Keratinocyte (primary cell): ENCODE results near the gene ACSL3. TPM values are rescaled to one million over a fixed set of nuclear protein-coding genes. Genes with fewer than 3 reads are reported as not detected.
"Not testable (repeated sequence)": the region's sequence is repeated elsewhere in the genome, so short reads cannot be mapped to it uniquely, and the experiment has no call there.

Source experiments
- DNase-seq: peaks from one replicate; pipeline ENCODE4 v3.0.0-alpha.2; 2011; ENCODE audit warnings: low read depth, missing footprints, low spot score
- FAIRE-seq: peaks from 2 replicates; lab custom pipeline; 2011; peaks lifted over from hg19 to GRCh38; lab: Jason Lieb, UNC
- H2AFZ ChIP-seq: 2 replicates; pipeline ENCODE4 v1.6.0; 2012; ENCODE audit warnings: low read length, control low read depth, inconsistent platforms; ENCODE audit not compliant: control insufficient read depth
- H3K27ac ChIP-seq: 2 replicates; pipeline ENCODE4 v1.5.1; 2011; ENCODE audit warnings: low read length; ENCODE audit not compliant: control insufficient read depth, insufficient read depth
- H3K27me3 ChIP-seq: 3 replicates; pipeline ENCODE4 v1.6.0; 2011; ENCODE audit warnings: low read length; ENCODE audit not compliant: control insufficient read depth, insufficient read depth; ENCODE audit errors: extremely low read depth
- H3K36me3 ChIP-seq, 2 experiments: 2 replicates in 1 of 2; 3 replicates in 1 of 2; pipeline ENCODE4 v1.5.1; 2011; ENCODE audit warnings: low read length in 2 of 2, mild to moderate bottlenecking in 1 of 2; ENCODE audit not compliant: control insufficient read depth in 2 of 2, insufficient read depth in 2 of 2; ENCODE audit errors: extremely low read depth in 1 of 2
- H3K4me1 ChIP-seq: 3 replicates; pipeline ENCODE4 v1.5.1; 2011; ENCODE audit warnings: low read length; ENCODE audit not compliant: control insufficient read depth, insufficient read depth; ENCODE audit errors: extremely low read depth
- H3K4me2 ChIP-seq: 3 replicates; pipeline ENCODE4 v1.6.0; 2011; ENCODE audit warnings: low read depth, low read length; ENCODE audit not compliant: control insufficient read depth, insufficient read depth; ENCODE audit errors: extremely low read depth
- H3K4me3 ChIP-seq, 3 experiments: fragments of 200-600 bp in 1 of 3; sonication (generic) in 1 of 3; 2 replicates in 2 of 3; 3 replicates in 1 of 3; pipeline ENCODE4 v1.5.1; 2011 to 2016; ENCODE audit warnings: low read length in 3 of 3, mild to moderate bottlenecking in 3 of 3, control low read depth in 2 of 3, inconsistent platforms in 1 of 3, low read depth in 1 of 3, mixed read lengths in 1 of 3, mixed run types in 1 of 3, moderate library complexity in 1 of 3; ENCODE audit not compliant: control insufficient read depth in 2 of 3, insufficient read depth in 2 of 3; ENCODE audit errors: extremely low read depth in 1 of 3
- H3K79me2 ChIP-seq: 2 replicates; pipeline ENCODE4 v1.6.0; 2012; ENCODE audit warnings: low read length; ENCODE audit not compliant: control insufficient read depth, insufficient read depth
- H3K9ac ChIP-seq: 3 replicates; pipeline ENCODE4 v1.6.0; 2011; ENCODE audit warnings: low read length; ENCODE audit not compliant: control insufficient read depth, insufficient read depth; ENCODE audit errors: extremely low read depth
- H3K9me1 ChIP-seq: 3 replicates; pipeline ENCODE4 v1.6.0; 2011; ENCODE audit warnings: low read length; ENCODE audit not compliant: control insufficient read depth, insufficient read depth; ENCODE audit errors: extremely low read depth
- H3K9me3 ChIP-seq: 2 replicates; pipeline ENCODE4 v1.5.1; 2012; ENCODE audit warnings: low read depth, low read length; ENCODE audit not compliant: control insufficient read depth
- H4K20me1 ChIP-seq: 3 replicates; pipeline ENCODE4 v1.6.0; 2011; ENCODE audit warnings: low read length; ENCODE audit not compliant: control insufficient read depth, insufficient read depth; ENCODE audit errors: extremely low read depth
- EZH2 ChIP-seq: IDR thresholded peaks from one replicate; pipeline ENCODE4 v1.6.1; 2012; ENCODE audit warnings: inconsistent platforms, mild to moderate bottlenecking, low read length, moderate library complexity
- dilution Hi-C: fragments of 300-500 bp; cut with MboI; formaldehyde crosslinking; loops from one replicate; pipeline ENCODE4 v1.7.0; 2020; ENCODE audit warnings: low sequenced_read_pairs; ENCODE audit not compliant: extremely low pct_ligation_motif_present
- polyA plus RNA-seq, 5 experiments: library from polyadenylated mRNA; depleted of rRNA in 3 of 5; stranded (reverse) in 3 of 5; stranded (forward) in 1 of 5; unstranded in 1 of 5; fragments of >200 nt; gene quantifications; 1 replicate in 1 of 5; 2 replicates in 3 of 5; 3 replicates in 1 of 5; pipeline versions ENCODE4 v1.2.1 to v1.2.3, GENCODE V29; 2011 to 2012; ENCODE audit warnings: missing spikeins in 2 of 5, low read depth in 1 of 5, low replicate concordance in 1 of 5
- TF ChIP-seq, protein P1 (sequence below), 3 experiments: IDR thresholded peaks in 1 of 3; conservative IDR thresholded peaks in 1 of 3; optimal IDR thresholded peaks in 1 of 3; 2 replicates in 2 of 3; 3 replicates in 1 of 3; pipeline versions ENCODE3 to v1.5.1; 2011; ENCODE audit warnings: low read length in 3 of 3, mild to moderate bottlenecking in 3 of 3, moderate library complexity in 2 of 3, control low read depth in 1 of 3, inconsistent platforms in 1 of 3; ENCODE audit not compliant: insufficient read depth in 2 of 3; ENCODE audit errors: extremely low read depth in 1 of 3

ACSL3 gene
- polyA plus RNA-seq, 1 donor (not counting 4 experiments of a cell fraction or from before 2014, with no cell fraction given), result 197 TPM

DNA sequence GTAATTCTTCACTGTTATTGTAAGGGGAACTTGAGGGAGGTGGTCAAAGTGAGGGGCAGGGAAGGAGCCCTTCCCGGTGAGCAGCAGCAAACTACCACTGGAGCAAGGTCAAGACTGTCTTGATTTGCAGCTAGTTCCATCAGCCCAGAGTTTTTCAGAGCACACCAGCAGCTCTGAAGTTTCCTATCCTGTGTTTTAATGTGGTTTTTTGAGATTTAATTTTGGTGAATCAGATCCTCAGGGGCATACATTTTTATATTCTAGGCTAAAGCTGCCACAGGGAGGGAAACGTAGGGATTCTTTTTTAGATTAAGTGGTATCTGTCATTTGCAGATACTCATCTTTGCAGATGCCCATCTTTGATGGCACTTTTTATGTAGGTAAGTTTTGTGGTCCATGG is 124.1 kb downstream of the ACSL3 start:
- no peak for FAIRE-seq
- dilution Hi-C loops, result no loop called here

GRCh38 chr2:222989431-222989830 is 128.6 kb downstream of the ACSL3 start:
- no peak overlapping the region for H2AFZ ChIP-seq
- no peaks in the 10 kb centered on the region for H3K4me1 ChIP-seq
- no peaks in the 10 kb centered on the region for H3K79me2 ChIP-seq
- H3K4me2 ChIP-seq, result no peak overlapping the region
- H4K20me1 ChIP-seq, result no peaks in the 10 kb centered on the region
- TF ChIP-seq EZH2, result no peak
- TF ChIP-seq, protein P1, sequence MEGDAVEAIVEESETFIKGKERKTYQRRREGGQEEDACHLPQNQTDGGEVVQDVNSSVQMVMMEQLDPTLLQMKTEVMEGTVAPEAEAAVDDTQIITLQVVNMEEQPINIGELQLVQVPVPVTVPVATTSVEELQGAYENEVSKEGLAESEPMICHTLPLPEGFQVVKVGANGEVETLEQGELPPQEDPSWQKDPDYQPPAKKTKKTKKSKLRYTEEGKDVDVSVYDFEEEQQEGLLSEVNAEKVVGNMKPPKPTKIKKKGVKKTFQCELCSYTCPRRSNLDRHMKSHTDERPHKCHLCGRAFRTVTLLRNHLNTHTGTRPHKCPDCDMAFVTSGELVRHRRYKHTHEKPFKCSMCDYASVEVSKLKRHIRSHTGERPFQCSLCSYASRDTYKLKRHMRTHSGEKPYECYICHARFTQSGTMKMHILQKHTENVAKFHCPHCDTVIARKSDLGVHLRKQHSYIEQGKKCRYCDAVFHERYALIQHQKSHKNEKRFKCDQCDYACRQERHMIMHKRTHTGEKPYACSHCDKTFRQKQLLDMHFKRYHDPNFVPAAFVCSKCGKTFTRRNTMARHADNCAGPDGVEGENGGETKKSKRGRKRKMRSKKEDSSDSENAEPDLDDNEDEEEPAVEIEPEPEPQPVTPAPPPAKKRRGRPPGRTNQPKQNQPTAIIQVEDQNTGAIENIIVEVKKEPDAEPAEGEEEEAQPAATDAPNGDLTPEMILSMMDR (optimal IDR thresholded peaks at IDR 0.05 in 1 of 3, IDR thresholded peaks at IDR 0.05 in 1 of 3, conservative IDR thresholded peaks at IDR 0.05 in 1 of 3; ENCODE audit: extremely low read depth in 1 of 3, insufficient read depth in 2 of 3, low read length in 3 of 3), result no peak
- H3K27ac ChIP-seq, result no peak overlapping the region
- no peak overlapping the region for H3K9ac ChIP-seq
- no peak for DNase-seq
- H3K27me3 ChIP-seq, result peaks cover 3% of the 10 kb centered on the region
- FAIRE-seq, result no peak
- H3K9me3 ChIP-seq, result no peaks in the 10 kb centered on the region
- H3K4me3 ChIP-seq, result no peak overlapping the region
- H3K9me1 ChIP-seq, result no peaks in the 10 kb centered on the region
- dilution Hi-C loops, result no loop called here
- H3K36me3 ChIP-seq, result no peaks in the 10 kb centered on the region

More for the DNA sequence above, 124.1 kb downstream of the ACSL3 start:
- no peak for DNase-seq
- no peak for TF ChIP-seq EZH2
- TF ChIP-seq, protein P1 (optimal IDR thresholded peaks at IDR 0.05 in 1 of 3, IDR thresholded peaks at IDR 0.05 in 1 of 3, conservative IDR thresholded peaks at IDR 0.05 in 1 of 3; ENCODE audit: extremely low read depth in 1 of 3, insufficient read depth in 2 of 3, low read length in 3 of 3), result no peak
- H3K36me3 ChIP-seq, result no peaks in the 10 kb centered on the region
- H3K27ac ChIP-seq, result no peak overlapping the region
- no peaks in the 10 kb centered on the region for H4K20me1 ChIP-seq
- H3K79me2 ChIP-seq, result no peaks in the 10 kb centered on the region
- peaks cover 3% of the 10 kb centered on the region for H3K27me3 ChIP-seq
- no peaks in the 10 kb centered on the region for H3K9me1 ChIP-seq
- no peaks in the 10 kb centered on the region for H3K9me3 ChIP-seq
- no peak overlapping the region for H2AFZ ChIP-seq
- no peak overlapping the region for H3K9ac ChIP-seq
- H3K4me1 ChIP-seq, result peaks cover 4% of the 10 kb centered on the region
- H3K4me2 ChIP-seq, result no peak overlapping the region
- no peak overlapping the region for H3K4me3 ChIP-seq

DNA sequence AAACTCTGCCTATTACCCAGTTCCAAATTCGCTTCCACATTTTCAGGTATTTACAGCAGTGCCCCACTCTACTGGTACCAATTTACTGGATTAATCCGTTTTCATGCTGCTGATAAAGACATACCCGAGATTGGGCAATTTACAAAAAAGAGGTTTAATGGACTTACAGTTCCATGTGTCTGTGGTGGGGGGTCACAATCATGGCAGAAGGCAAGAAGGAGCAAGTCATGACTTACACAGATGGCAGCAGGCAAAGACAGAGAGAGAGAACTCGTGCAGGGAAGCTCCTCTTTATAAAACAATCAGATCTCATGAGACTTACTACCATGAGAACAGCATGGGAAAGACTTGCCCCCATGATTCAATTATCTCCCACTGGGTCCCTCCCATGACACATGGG is 129.4 kb downstream of the ACSL3 start:
- H3K36me3 ChIP-seq, H3K79me2 ChIP-seq, H3K27ac ChIP-seq, H3K4me3 ChIP-seq, H3K9me1 ChIP-seq, H4K20me1 ChIP-seq, FAIRE-seq, H3K9ac ChIP-seq, dilution Hi-C loops, H3K27me3 ChIP-seq, H2AFZ ChIP-seq, H3K4me2 ChIP-seq, H3K9me3 ChIP-seq, H3K4me1 ChIP-seq, DNase-seq: not testable (repeated sequence)
